H9 (cell line): ENCODE results near the gene MRC2. TPM values are rescaled to one million over a fixed set of nuclear protein-coding genes. Genes with fewer than 3 reads are reported as not detected.

ENCODE experiments used
- DNase-seq: peaks from one replicate; pipeline ENCODE4 v3.0.0-alpha.2; 2017
- H2AFZ ChIP-seq: one replicate; pipeline ENCODE4 v1.6.1; 2013; ENCODE audit warnings: mild to moderate bottlenecking, low read length, control low read depth, moderate library complexity
- H2AK5ac ChIP-seq: 2 replicates; pipeline ENCODE4 v1.6.1; 2013; ENCODE audit warnings: low read length, control low read depth, mixed read lengths; ENCODE audit not compliant: insufficient read length
- H2BK120ac ChIP-seq: one replicate; pipeline ENCODE4 v1.6.1; 2013; ENCODE audit warnings: low read depth, mild to moderate bottlenecking, low read length, control low read depth, inconsistent platforms; ENCODE audit not compliant: poor library complexity, severe bottlenecking
- H2BK12ac ChIP-seq: 2 replicates; pipeline ENCODE4 v1.6.1; 2013; ENCODE audit warnings: low read length, control low read depth, mixed read lengths, low read depth; ENCODE audit not compliant: insufficient read length
- H2BK15ac ChIP-seq: 2 replicates; pipeline ENCODE4 v1.6.1; 2013; ENCODE audit warnings: low read depth, low read length, control low read depth
- H2BK20ac ChIP-seq: one replicate; pipeline ENCODE4 v1.6.1; 2013; ENCODE audit warnings: low read depth, mild to moderate bottlenecking, low read length, control low read depth, inconsistent platforms; ENCODE audit not compliant: poor library complexity, severe bottlenecking
- H2BK5ac ChIP-seq: 2 replicates; pipeline ENCODE4 v1.6.1; 2013; ENCODE audit warnings: low read length, control low read depth, mixed read lengths; ENCODE audit not compliant: insufficient read length
- H3K14ac ChIP-seq: 2 replicates; pipeline ENCODE4 v1.6.1; 2013; ENCODE audit warnings: low read length, control low read depth; ENCODE audit not compliant: insufficient read depth
- H3K18ac ChIP-seq: 2 replicates; pipeline ENCODE4 v1.6.1; 2013; ENCODE audit warnings: low read depth, mild to moderate bottlenecking, mixed read lengths, low read length, control low read depth; ENCODE audit not compliant: insufficient read length
- H3K23ac ChIP-seq: 2 replicates; pipeline ENCODE4 v1.6.1; 2013; ENCODE audit warnings: low read length, control low read depth, mixed read lengths, low read depth; ENCODE audit not compliant: insufficient read length
- H3K23me2 ChIP-seq: 2 replicates; pipeline ENCODE4 v1.6.1; 2013; ENCODE audit warnings: low read depth, mild to moderate bottlenecking, mixed read lengths, low read length, control low read depth; ENCODE audit not compliant: insufficient read length, poor library complexity, severe bottlenecking
- H3K27ac ChIP-seq: 2 replicates; pipeline ENCODE4 v1.5.1; 2013; ENCODE audit warnings: low read length, control low read depth, mixed read lengths, low read depth; ENCODE audit not compliant: insufficient read length
- H3K27me3 ChIP-seq: 2 replicates; pipeline ENCODE4 v1.6.1; 2013; ENCODE audit warnings: low read length, control low read depth, inconsistent platforms; ENCODE audit not compliant: insufficient read depth
- H3K4ac ChIP-seq: 2 replicates; pipeline ENCODE4 v1.6.1; 2013; ENCODE audit warnings: low read depth, mild to moderate bottlenecking, control low read depth, inconsistent platforms, low read length, moderate library complexity
- H3K4me1 ChIP-seq: 2 replicates; pipeline ENCODE4 v1.6.1; 2013; ENCODE audit warnings: low read length, control low read depth, inconsistent platforms; ENCODE audit not compliant: insufficient read depth
- H3K4me2 ChIP-seq: 2 replicates; pipeline ENCODE4 v1.6.1; 2013; ENCODE audit warnings: low read length, control low read depth, mixed read lengths; ENCODE audit not compliant: insufficient read length, insufficient read depth
- H3K56ac ChIP-seq: 2 replicates; pipeline ENCODE4 v1.6.1; 2013; ENCODE audit warnings: low read depth, mild to moderate bottlenecking, mixed read lengths, low read length, control low read depth; ENCODE audit not compliant: insufficient read length
- H3K79me1 ChIP-seq: 2 replicates; pipeline ENCODE4 v1.6.1; 2013; ENCODE audit warnings: low read depth, mild to moderate bottlenecking, moderate library complexity, low read length, control low read depth, inconsistent platforms; ENCODE audit not compliant: insufficient read depth, poor library complexity, severe bottlenecking
- H3K79me2 ChIP-seq: 2 replicates; pipeline ENCODE4 v1.6.1; 2013; ENCODE audit warnings: low read length, control low read depth, inconsistent platforms; ENCODE audit not compliant: insufficient read depth
- H3K9ac ChIP-seq: 2 replicates; pipeline ENCODE4 v1.6.1; 2013; ENCODE audit warnings: low read length, control low read depth, mixed read lengths; ENCODE audit not compliant: insufficient read length; ENCODE audit errors: extremely low read depth
- H3K9me3 ChIP-seq: one replicate; pipeline ENCODE4 v1.6.1; 2013; ENCODE audit warnings: low read depth, low read length, inconsistent platforms; ENCODE audit not compliant: control insufficient read depth
- H3T11ph ChIP-seq: one replicate; pipeline ENCODE4 v1.6.1; 2013; ENCODE audit warnings: mild to moderate bottlenecking, low read length, control low read depth, inconsistent platforms
- H4K20me1 ChIP-seq: one replicate; pipeline ENCODE4 v1.6.1; 2013; ENCODE audit not compliant: control insufficient read depth, insufficient read length, insufficient read depth
- H4K5ac ChIP-seq: 2 replicates; pipeline ENCODE4 v1.6.1; 2013; ENCODE audit warnings: low read depth, mild to moderate bottlenecking, mixed read lengths, low read length, control low read depth; ENCODE audit not compliant: insufficient read length
- H4K8ac ChIP-seq: replicated peaks from 2 replicates; pipeline ENCODE4 v1.6.1; 2013; ENCODE audit warnings: low read length, control low read depth, mixed read lengths, low read depth; ENCODE audit not compliant: insufficient read length
- H4K91ac ChIP-seq: 2 replicates; pipeline ENCODE4 v1.6.1; 2013; ENCODE audit warnings: low read depth, mild to moderate bottlenecking, moderate library complexity, mixed read lengths, low read length, control low read depth; ENCODE audit not compliant: insufficient read length
- H3K27ac Mint-ChIP-seq, 3 experiments: 2 replicates in 2 of 3; 3 replicates in 1 of 3; pipeline ENCODE4 v1.8.0; 2020 to 2021; ENCODE audit warnings: mixed read lengths in 3 of 3, mild to moderate bottlenecking in 1 of 3, moderate library complexity in 1 of 3
- H3K27me3 Mint-ChIP-seq: 2 replicates; pipeline ENCODE4 v1.8.0; 2021; ENCODE audit warnings: low read depth, mild to moderate bottlenecking, moderate library complexity, mixed read lengths
- H3K36me3 Mint-ChIP-seq, 3 experiments: 2 replicates in 2 of 3; 3 replicates in 1 of 3; pipeline ENCODE4 v1.8.0; 2020 to 2021; ENCODE audit warnings: low read depth in 3 of 3, mixed read lengths in 3 of 3; ENCODE audit not compliant: insufficient read depth in 1 of 3
- H3K4me1 Mint-ChIP-seq, 2 experiments: 2 replicates each; pipeline ENCODE4 v1.8.0; 2020; ENCODE audit warnings: mixed read lengths in 2 of 2
- H3K4me3 Mint-ChIP-seq, 2 experiments: 2 replicates in 1 of 2; 3 replicates in 1 of 2; pipeline ENCODE4 v1.8.0; 2020 to 2021; ENCODE audit warnings: mild to moderate bottlenecking in 2 of 2, mixed read lengths in 2 of 2, moderate library complexity in 1 of 2
- H3K9me3 Mint-ChIP-seq, 2 experiments: 2 replicates in 1 of 2; 3 replicates in 1 of 2; pipeline ENCODE4 v1.8.0; 2020; ENCODE audit warnings: mild to moderate bottlenecking in 2 of 2, mixed read lengths in 2 of 2, moderate library complexity in 1 of 2
- WGBS: extraction: QIAGEN DNeasy Blood & Tissue Kit; methylation state at CpG from one replicate; pipeline ENCODE4 v1.1.7; 2013; ENCODE audit warnings: missing lambda C conversion rate, low lambda C conversion rate, mixed read lengths; ENCODE audit not compliant: insufficient read length; ENCODE audit errors: extremely low coverage; 5-methylcytosine and 5-hydroxymethylcytosine counted together
- total RNA-seq: library from RNA; stranded (reverse); gene quantifications from 2 replicates; pipeline ENCODE4 v1.2.1, GENCODE V29; 2021
- TF ChIP-seq, protein P1 (sequence below): fragments of 200-600 bp; sonication (generic); conservative IDR thresholded peaks from 3 replicates; pipeline ENCODE4 v1.8.0; 2021; ENCODE audit warnings: antibody characterized with exemption, mild to moderate bottlenecking

Gene MRC2
- total RNA-seq, 1 experiment from 2014 or later, result 18.7 TPM

- peaks cover 26% of the 10 kb centered on the region in 2 experiments for H3K4me1 Mint-ChIP-seq
- no peaks in the 10 kb centered on the region; the same call in 1 of the 2 replicates for H3K27me3 Mint-ChIP-seq
- TF ChIP-seq, protein P1, sequence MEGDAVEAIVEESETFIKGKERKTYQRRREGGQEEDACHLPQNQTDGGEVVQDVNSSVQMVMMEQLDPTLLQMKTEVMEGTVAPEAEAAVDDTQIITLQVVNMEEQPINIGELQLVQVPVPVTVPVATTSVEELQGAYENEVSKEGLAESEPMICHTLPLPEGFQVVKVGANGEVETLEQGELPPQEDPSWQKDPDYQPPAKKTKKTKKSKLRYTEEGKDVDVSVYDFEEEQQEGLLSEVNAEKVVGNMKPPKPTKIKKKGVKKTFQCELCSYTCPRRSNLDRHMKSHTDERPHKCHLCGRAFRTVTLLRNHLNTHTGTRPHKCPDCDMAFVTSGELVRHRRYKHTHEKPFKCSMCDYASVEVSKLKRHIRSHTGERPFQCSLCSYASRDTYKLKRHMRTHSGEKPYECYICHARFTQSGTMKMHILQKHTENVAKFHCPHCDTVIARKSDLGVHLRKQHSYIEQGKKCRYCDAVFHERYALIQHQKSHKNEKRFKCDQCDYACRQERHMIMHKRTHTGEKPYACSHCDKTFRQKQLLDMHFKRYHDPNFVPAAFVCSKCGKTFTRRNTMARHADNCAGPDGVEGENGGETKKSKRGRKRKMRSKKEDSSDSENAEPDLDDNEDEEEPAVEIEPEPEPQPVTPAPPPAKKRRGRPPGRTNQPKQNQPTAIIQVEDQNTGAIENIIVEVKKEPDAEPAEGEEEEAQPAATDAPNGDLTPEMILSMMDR, result no peak
- H3K4me2 ChIP-seq, result no peak overlapping the region
- no peaks in the 10 kb centered on the region for H3K23me2 ChIP-seq
- H2BK20ac ChIP-seq, result no peak overlapping the region
- H4K91ac ChIP-seq, result no peak overlapping the region
- no peak overlapping the region for H3K4ac ChIP-seq
- H3K27me3 ChIP-seq, result no peaks in the 10 kb centered on the region
- no peak overlapping the region for H2BK15ac ChIP-seq
- H3K4me1 ChIP-seq, result peaks cover 3% of the 10 kb centered on the region; the same call in 1 of the 2 replicates
- H3K27ac Mint-ChIP-seq, result peak overlapping the region in 2 of 3 experiments; percentile 14 to 44; a peak in 2 of 7 replicates
- H3K9me3 ChIP-seq, result no peaks in the 10 kb centered on the region
- no peak overlapping the region for H3K14ac ChIP-seq
- H3T11ph ChIP-seq, result no peak overlapping the region
- no peak overlapping the region for H4K5ac ChIP-seq
- peaks cover 0 to 12% of the 10 kb centered on the region in 2 experiments; a peak in 2 of 5 replicates for H3K9me3 Mint-ChIP-seq
- peak; percentile 31 for DNase-seq
- H3K79me1 ChIP-seq, result no peaks in the 10 kb centered on the region
- H3K27ac ChIP-seq, result no peak overlapping the region
- H3K79me2 ChIP-seq, result no peaks in the 10 kb centered on the region
- H3K9ac ChIP-seq, result no peak overlapping the region
- no peaks in the 10 kb centered on the region for H4K20me1 ChIP-seq
- no peak overlapping the region for H3K56ac ChIP-seq
- H3K36me3 Mint-ChIP-seq, result peaks cover 0 to 11% (median 3%) of the 10 kb centered on the region in 3 experiments; a peak in 2 of 7 replicates
- no peak overlapping the region for H2BK5ac ChIP-seq
- no peak overlapping the region for H2AK5ac ChIP-seq
- H4K8ac ChIP-seq, result no peak overlapping the region
- H2AFZ ChIP-seq, result no peak overlapping the region
- no peak overlapping the region for H3K23ac ChIP-seq
- no peak overlapping the region for H2BK120ac ChIP-seq
- no peak overlapping the region for H3K18ac ChIP-seq
- no peak overlapping the region for H2BK12ac ChIP-seq
- H3K4me3 Mint-ChIP-seq, result no peak overlapping the region
- no CpG with 5 or more reads among the region's 16 CpGs for WGBS
Measured at GRCh38 chr17:62724398-62725146, 97.1 kb downstream of the MRC2 start.
